Neural cell (in vitro differentiated cells): ENCODE measurements around the gene HOXA10. TPM values are rescaled to one million over a fixed set of nuclear protein-coding genes. Genes with fewer than 3 reads are reported as not detected.
A peak's percentile ranks its signal among the peaks of the same experiment; 100 is the strongest.

ENCODE experiments used
- H2AFZ ChIP-seq: fragments of 200-600, 300-800 bp; sonication (generic), shearing (Covaris generic); 2 replicates; pipeline ENCODE4 v1.6.0; 2014; ENCODE audit warnings: low read depth, mild to moderate bottlenecking, antibody characterized with exemption, low read length, moderate library complexity
- H3F3A ChIP-seq: fragments of 200-600 bp; shearing (Covaris generic); 2 replicates; pipeline ENCODE4 v1.6.1; 2016; ENCODE audit warnings: mild to moderate bottlenecking, moderate library complexity, mixed read lengths, antibody characterized with exemption, low read length; ENCODE audit not compliant: insufficient read depth, poor library complexity, severe bottlenecking
- H3K27ac ChIP-seq: fragments of 200-600, 300-800 bp; sonication (generic), shearing (Covaris generic); 2 replicates; pipeline ENCODE4 v1.5.1; 2014; ENCODE audit warnings: mild to moderate bottlenecking, low read length, moderate library complexity
- H3K27me3 ChIP-seq: fragments of 300-800, 200-600 bp; sonication (generic), shearing (Covaris generic); 2 replicates; pipeline ENCODE4 v1.6.0; 2014; ENCODE audit warnings: mild to moderate bottlenecking, low read depth, low read length, moderate library complexity; ENCODE audit not compliant: insufficient read depth
- H3K36me3 ChIP-seq: fragments of 300-800, 200-600 bp; sonication (generic), shearing (Covaris generic); 2 replicates; pipeline ENCODE4 v1.5.1; 2014; ENCODE audit warnings: mild to moderate bottlenecking, antibody characterized with exemption, low read length, moderate library complexity; ENCODE audit not compliant: insufficient read depth
- H3K4me2 ChIP-seq: fragments of 300-800, 200-600 bp; sonication (generic), shearing (Covaris generic); 2 replicates; pipeline ENCODE4 v1.6.0; 2014; ENCODE audit warnings: mild to moderate bottlenecking, low read length
- H3K4me3 ChIP-seq: fragments of 300-800, 200-600 bp; sonication (generic), shearing (Covaris generic); 2 replicates; pipeline ENCODE4 v1.5.1; 2014; ENCODE audit warnings: mild to moderate bottlenecking, low read length, moderate library complexity
- H3K79me2 ChIP-seq: fragments of 200-600 bp; shearing (Covaris generic); replicated peaks from 2 replicates; pipeline ENCODE4 v1.6.0; 2014; ENCODE audit warnings: mild to moderate bottlenecking, low read length, moderate library complexity; ENCODE audit not compliant: insufficient read depth
- H3K9ac ChIP-seq: fragments of 300-800, 200-600 bp; sonication (generic), shearing (Covaris generic); 2 replicates; pipeline ENCODE4 v1.6.1; 2016; ENCODE audit warnings: mild to moderate bottlenecking, low read length, mixed read lengths
- H3K9me2 ChIP-seq: fragments of 200-600 bp; shearing (Covaris generic); 2 replicates; pipeline ENCODE4 v1.6.1; 2016; ENCODE audit warnings: mild to moderate bottlenecking, low read length, mixed read lengths; ENCODE audit not compliant: insufficient read depth
- H3K9me3 ChIP-seq: fragments of 200-600, 300-800 bp; sonication (generic), shearing (Covaris generic); 2 replicates; pipeline ENCODE4 v1.6.1; 2016; ENCODE audit warnings: mild to moderate bottlenecking, mixed run types, low read length, moderate library complexity, mixed read lengths
- H4K20me1 ChIP-seq: fragments of 200-600 bp; shearing (Covaris generic); 2 replicates; pipeline ENCODE4 v1.6.1; 2016; ENCODE audit warnings: mild to moderate bottlenecking, mixed run types; ENCODE audit not compliant: insufficient read depth
- EP300 ChIP-seq: fragments of 450-650 bp; conservative IDR thresholded peaks from 2 replicates; pipeline ENCODE4 v1.6.1; 2014; ENCODE audit warnings: antibody characterized with exemption, mild to moderate bottlenecking, moderate library complexity; ENCODE audit not compliant: poor library complexity, severe bottlenecking
- EZH2 ChIP-seq: fragments of 200-600, 300-800 bp; shearing (Covaris generic), sonication (generic); IDR thresholded peaks from 2 replicates; pipeline ENCODE4 v1.6.1; 2014; ENCODE audit warnings: antibody characterized with exemption, low read length, borderline replicate concordance, mild to moderate bottlenecking; ENCODE audit not compliant: insufficient read depth, poor library complexity, severe bottlenecking
- MXI1 ChIP-seq: fragments of 450-650 bp; conservative IDR thresholded peaks from 2 replicates; pipeline ENCODE4 v1.6.1; 2014; ENCODE audit warnings: antibody characterized with exemption, mild to moderate bottlenecking; ENCODE audit not compliant: poor library complexity, severe bottlenecking
- POLR2AphosphoS5 ChIP-seq: IDR thresholded peaks from 2 replicates; pipeline ENCODE4 v1.6.1; 2012
- RAD21 ChIP-seq: fragments of 450-650 bp; conservative IDR thresholded peaks from 2 replicates; pipeline ENCODE4 v1.6.1; 2014; ENCODE audit warnings: antibody characterized with exemption, mild to moderate bottlenecking, moderate library complexity
- SMC3 ChIP-seq: fragments of 450-650 bp; conservative IDR thresholded peaks from 2 replicates; pipeline ENCODE4 v1.6.1; 2014; ENCODE audit warnings: antibody characterized with exemption, mild to moderate bottlenecking, moderate library complexity; ENCODE audit not compliant: poor library complexity
- TAF1 ChIP-seq: IDR thresholded peaks from 2 replicates; pipeline ENCODE4 v1.6.1; 2012; ENCODE audit warnings: low read depth
- polyA plus RNA-seq: library from polyadenylated mRNA; depleted of rRNA; stranded (reverse); fragments of >200 nt; gene quantifications from 2 replicates; pipeline ENCODE4 v1.2.3, GENCODE V29; 2014
- TF ChIP-seq, protein P1 (sequence below): IDR thresholded peaks from 2 replicates; pipeline ENCODE4 v1.6.1; 2012; ENCODE audit warnings: borderline replicate concordance
- TF ChIP-seq, protein P2 (sequence below): fragments of 450-650 bp; IDR thresholded peaks from 2 replicates; pipeline ENCODE4 v1.5.1; 2014; ENCODE audit warnings: antibody characterized with exemption, mild to moderate bottlenecking, moderate library complexity; ENCODE audit not compliant: poor library complexity, severe bottlenecking

HOXA10 gene
- polyA plus RNA-seq, 1 donor from 2014 or later = not detected

DNA sequence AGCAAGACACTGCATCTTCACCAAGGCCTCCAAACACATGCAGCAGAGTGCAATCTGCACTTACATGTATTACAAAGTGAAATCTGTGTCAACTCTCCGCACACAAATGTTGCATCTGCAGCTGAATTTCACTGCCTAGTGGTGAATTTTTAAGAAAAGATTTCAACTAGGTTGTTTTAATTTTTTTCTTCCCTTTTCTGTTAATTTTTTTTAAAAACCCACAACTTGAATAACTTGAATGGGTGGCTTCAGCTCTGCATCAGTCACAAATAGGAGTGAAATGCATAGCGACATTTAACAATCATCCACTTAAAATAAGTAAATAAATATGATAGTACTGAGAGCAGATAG, 19.9 kb upstream of the HOXA10 start:
- TF ChIP-seq, protein P1, sequence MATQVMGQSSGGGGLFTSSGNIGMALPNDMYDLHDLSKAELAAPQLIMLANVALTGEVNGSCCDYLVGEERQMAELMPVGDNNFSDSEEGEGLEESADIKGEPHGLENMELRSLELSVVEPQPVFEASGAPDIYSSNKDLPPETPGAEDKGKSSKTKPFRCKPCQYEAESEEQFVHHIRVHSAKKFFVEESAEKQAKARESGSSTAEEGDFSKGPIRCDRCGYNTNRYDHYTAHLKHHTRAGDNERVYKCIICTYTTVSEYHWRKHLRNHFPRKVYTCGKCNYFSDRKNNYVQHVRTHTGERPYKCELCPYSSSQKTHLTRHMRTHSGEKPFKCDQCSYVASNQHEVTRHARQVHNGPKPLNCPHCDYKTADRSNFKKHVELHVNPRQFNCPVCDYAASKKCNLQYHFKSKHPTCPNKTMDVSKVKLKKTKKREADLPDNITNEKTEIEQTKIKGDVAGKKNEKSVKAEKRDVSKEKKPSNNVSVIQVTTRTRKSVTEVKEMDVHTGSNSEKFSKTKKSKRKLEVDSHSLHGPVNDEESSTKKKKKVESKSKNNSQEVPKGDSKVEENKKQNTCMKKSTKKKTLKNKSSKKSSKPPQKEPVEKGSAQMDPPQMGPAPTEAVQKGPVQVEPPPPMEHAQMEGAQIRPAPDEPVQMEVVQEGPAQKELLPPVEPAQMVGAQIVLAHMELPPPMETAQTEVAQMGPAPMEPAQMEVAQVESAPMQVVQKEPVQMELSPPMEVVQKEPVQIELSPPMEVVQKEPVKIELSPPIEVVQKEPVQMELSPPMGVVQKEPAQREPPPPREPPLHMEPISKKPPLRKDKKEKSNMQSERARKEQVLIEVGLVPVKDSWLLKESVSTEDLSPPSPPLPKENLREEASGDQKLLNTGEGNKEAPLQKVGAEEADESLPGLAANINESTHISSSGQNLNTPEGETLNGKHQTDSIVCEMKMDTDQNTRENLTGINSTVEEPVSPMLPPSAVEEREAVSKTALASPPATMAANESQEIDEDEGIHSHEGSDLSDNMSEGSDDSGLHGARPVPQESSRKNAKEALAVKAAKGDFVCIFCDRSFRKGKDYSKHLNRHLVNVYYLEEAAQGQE = no peak
- TF ChIP-seq POLR2AphosphoS5 (no peak), EZH2 (no peak), TAF1 (no peak), SMC3 (no peak), MXI1 (no peak), EP300 (no peak), RAD21 (no peak)
- TF ChIP-seq, protein P2, sequence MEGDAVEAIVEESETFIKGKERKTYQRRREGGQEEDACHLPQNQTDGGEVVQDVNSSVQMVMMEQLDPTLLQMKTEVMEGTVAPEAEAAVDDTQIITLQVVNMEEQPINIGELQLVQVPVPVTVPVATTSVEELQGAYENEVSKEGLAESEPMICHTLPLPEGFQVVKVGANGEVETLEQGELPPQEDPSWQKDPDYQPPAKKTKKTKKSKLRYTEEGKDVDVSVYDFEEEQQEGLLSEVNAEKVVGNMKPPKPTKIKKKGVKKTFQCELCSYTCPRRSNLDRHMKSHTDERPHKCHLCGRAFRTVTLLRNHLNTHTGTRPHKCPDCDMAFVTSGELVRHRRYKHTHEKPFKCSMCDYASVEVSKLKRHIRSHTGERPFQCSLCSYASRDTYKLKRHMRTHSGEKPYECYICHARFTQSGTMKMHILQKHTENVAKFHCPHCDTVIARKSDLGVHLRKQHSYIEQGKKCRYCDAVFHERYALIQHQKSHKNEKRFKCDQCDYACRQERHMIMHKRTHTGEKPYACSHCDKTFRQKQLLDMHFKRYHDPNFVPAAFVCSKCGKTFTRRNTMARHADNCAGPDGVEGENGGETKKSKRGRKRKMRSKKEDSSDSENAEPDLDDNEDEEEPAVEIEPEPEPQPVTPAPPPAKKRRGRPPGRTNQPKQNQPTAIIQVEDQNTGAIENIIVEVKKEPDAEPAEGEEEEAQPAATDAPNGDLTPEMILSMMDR = no peak
- Histone ChIP-seq H3F3A (no peaks in the 10 kb centered on the region), H3K4me3 (no peak overlapping the region), H4K20me1 (no peaks in the 10 kb centered on the region), H3K27ac (no peak overlapping the region), H3K9ac (no peak overlapping the region), H2AFZ (no peak overlapping the region), H3K36me3 (no peaks in the 10 kb centered on the region), H3K79me2 (no peaks in the 10 kb centered on the region), H3K27me3 (peaks cover 100% of the 10 kb centered on the region), H3K9me3 (no peaks in the 10 kb centered on the region), H3K4me2 (no peak overlapping the region), H3K9me2 (no peaks in the 10 kb centered on the region)

DNA sequence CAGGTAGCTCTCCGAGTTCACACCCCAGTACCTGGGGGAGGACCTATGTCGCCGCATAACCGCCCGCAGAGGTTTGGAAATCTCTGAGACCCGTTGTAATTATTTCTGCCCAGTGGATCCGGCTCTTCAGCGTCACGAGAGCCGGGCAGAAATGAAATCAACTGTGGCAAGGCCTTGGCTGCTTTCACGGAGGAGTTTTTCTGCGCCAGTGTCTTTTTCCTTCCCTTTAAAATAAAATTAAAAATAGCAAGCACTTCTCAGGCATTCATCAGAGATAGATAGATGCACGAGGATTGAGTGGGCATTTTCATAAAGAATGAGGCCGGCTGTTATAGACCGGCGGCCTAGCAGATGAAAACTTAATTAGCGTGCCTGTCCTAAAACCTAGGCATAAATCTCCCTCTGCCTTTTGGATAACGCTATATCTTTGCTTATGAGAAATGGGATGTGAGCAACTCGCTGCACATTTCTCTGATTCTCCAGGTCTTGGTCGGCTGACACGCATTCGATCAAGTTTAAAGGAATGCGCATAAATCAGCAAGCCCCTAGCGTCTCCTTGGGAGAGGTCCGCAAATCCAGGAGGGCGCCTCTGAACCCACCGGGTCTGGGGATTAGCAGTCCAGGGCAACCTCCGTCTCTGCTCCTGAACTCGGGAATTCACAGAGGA, 19.3 kb upstream of the HOXA10 start:
- no peaks in the 10 kb centered on the region for H3K9me2 ChIP-seq
- no peaks in the 10 kb centered on the region for H3K36me3 ChIP-seq
- H3K79me2 ChIP-seq = no peaks in the 10 kb centered on the region
- no peak overlapping the region for H3K4me3 ChIP-seq
- H3K27ac ChIP-seq = no peak overlapping the region
- peaks cover 100% of the 10 kb centered on the region for H3K27me3 ChIP-seq
- TF ChIP-seq, protein P2 = no peak
- TF ChIP-seq TAF1 = no peak
- no peak for TF ChIP-seq SMC3
- TF ChIP-seq, protein P1 = no peak
- no peak for TF ChIP-seq RAD21
- TF ChIP-seq EZH2 = peak; percentile 37
- no peak for TF ChIP-seq MXI1
- peak; percentile 15 for TF ChIP-seq POLR2AphosphoS5
- no peak for TF ChIP-seq EP300
- H3K4me2 ChIP-seq = no peak overlapping the region
- H3F3A ChIP-seq = no peaks in the 10 kb centered on the region
- no peaks in the 10 kb centered on the region for H4K20me1 ChIP-seq
- no peak overlapping the region for H3K9ac ChIP-seq
- H2AFZ ChIP-seq = no peak overlapping the region
- no peaks in the 10 kb centered on the region for H3K9me3 ChIP-seq
